Neural progenitor cell (in vitro differentiated cells): ENCODE measurements around the gene PPP1R14B. TPM values are rescaled to one million over a fixed set of nuclear protein-coding genes. Genes with fewer than 3 reads are reported as not detected.

ENCODE experiments used
- DNase-seq: peaks from one replicate; pipeline ENCODE4 v3.0.0-alpha.2; 2016; ENCODE audit warnings: low spot score
- H2AFZ ChIP-seq: fragments of 200-600 bp; sonication (generic); replicated peaks from 2 replicates; pipeline ENCODE4 v1.6.1; 2016; ENCODE audit warnings: antibody characterized with exemption
- H3F3A ChIP-seq: fragments of 200-600 bp; sonication (generic); 2 replicates; pipeline ENCODE4 v1.6.1; 2016; ENCODE audit warnings: antibody characterized with exemption, low read depth
- H3K27ac ChIP-seq: fragments of 200-600 bp; sonication (generic); 2 replicates; pipeline ENCODE4 v1.5.1; 2016; ENCODE audit warnings: mild to moderate bottlenecking
- H3K27me3 ChIP-seq: fragments of 200-600 bp; sonication (generic); 2 replicates; pipeline ENCODE4 v1.6.1; 2016; ENCODE audit warnings: mild to moderate bottlenecking, moderate library complexity
- H3K36me3 ChIP-seq: fragments of 200-600 bp; sonication (generic); 2 replicates; pipeline ENCODE4 v1.5.1; 2016
- H3K4me1 ChIP-seq: fragments of 200-600 bp; sonication (generic); 2 replicates; pipeline ENCODE4 v1.6.1; 2016; ENCODE audit warnings: mixed run types
- H3K4me2 ChIP-seq: fragments of 200-600 bp; sonication (generic); 2 replicates; pipeline ENCODE4 v1.6.1; 2016
- H3K4me3 ChIP-seq: fragments of 200-600 bp; sonication (generic); 2 replicates; pipeline ENCODE4 v1.5.1; 2016
- H3K79me2 ChIP-seq: fragments of 200-600 bp; sonication (generic); 2 replicates; pipeline ENCODE4 v1.6.1; 2016; ENCODE audit warnings: low read depth
- H3K9ac ChIP-seq: fragments of 200-600 bp; sonication (generic); 2 replicates; pipeline ENCODE4 v1.6.1; 2016
- H3K9me3 ChIP-seq: fragments of 200-600 bp; sonication (generic); 2 replicates; pipeline ENCODE4 v1.5.1; 2016; ENCODE audit warnings: low read depth
- H4K20me1 ChIP-seq: fragments of 200-600 bp; sonication (generic); 2 replicates; pipeline ENCODE4 v1.6.1; 2016; ENCODE audit warnings: low read depth
- H3K27ac Mint-ChIP-seq: 3 replicates; pipeline ENCODE4 v1.8.0; 2021; ENCODE audit warnings: mixed read lengths
- H3K27me3 Mint-ChIP-seq: 2 replicates; pipeline ENCODE4 v1.8.0; 2022; ENCODE audit warnings: low read depth, mild to moderate bottlenecking, inconsistent platforms, moderate library complexity, mixed read lengths; ENCODE audit not compliant: insufficient read depth
- H3K36me3 Mint-ChIP-seq: 3 replicates; pipeline ENCODE4 v1.8.0; 2021; ENCODE audit warnings: mixed read lengths
- H3K4me1 Mint-ChIP-seq: 3 replicates; pipeline ENCODE4 v1.8.0; 2021; ENCODE audit warnings: mixed read lengths
- H3K4me3 Mint-ChIP-seq: 3 replicates; pipeline ENCODE4 v1.8.0; 2021; ENCODE audit warnings: mild to moderate bottlenecking, moderate library complexity, mixed read lengths
- H3K9me3 Mint-ChIP-seq: 3 replicates; pipeline ENCODE4 v1.8.0; 2020; ENCODE audit warnings: mixed read lengths
- CTCF ChIP-seq: fragments of 200-600 bp; sonication (generic); IDR thresholded peaks from 2 replicates; pipeline ENCODE4 v1.5.1; 2017; ENCODE audit warnings: antibody characterized with exemption, mild to moderate bottlenecking
- EZH2 ChIP-seq: fragments of 200-600 bp; sonication (generic); IDR thresholded peaks from 2 replicates; pipeline ENCODE4 v1.6.1; 2017; ENCODE audit warnings: antibody characterized with exemption, mild to moderate bottlenecking, moderate library complexity
- EZH2phosphoT487 ChIP-seq: fragments of 200-600 bp; sonication (generic); IDR thresholded peaks from 2 replicates; pipeline ENCODE4 v1.6.1; 2017; ENCODE audit warnings: antibody characterized with exemption
- total RNA-seq: library from RNA; depleted of rRNA; stranded (reverse); fragments of >200 nt; gene quantifications from 2 replicates; pipeline ENCODE4 v1.2.3, GENCODE V29; 2015; ENCODE audit warnings: low replicate concordance

Gene PPP1R14B
- total RNA-seq, 1 donor from 2014 or later, result 107 TPM

GRCh38 chr11:64253043-64253442 is 6.3 kb upstream of the PPP1R14B start:
- peaks cover 25% of the 10 kb centered on the region for H4K20me1 ChIP-seq
- peaks cover 38% of the 10 kb centered on the region for H3F3A ChIP-seq
- TF ChIP-seq CTCF (no peak), EZH2phosphoT487 (no peak), EZH2 (no peak)
- peak overlapping the region; percentile 89 for H3K4me2 ChIP-seq
- peaks cover 38% of the 10 kb centered on the region for H3K4me1 Mint-ChIP-seq
- no peaks in the 10 kb centered on the region for H3K9me3 Mint-ChIP-seq
- DNase-seq, result no peak
- peaks cover 32% of the 10 kb centered on the region for H3K4me1 ChIP-seq
- H3K27me3 Mint-ChIP-seq, result peaks cover 15% of the 10 kb centered on the region
- H3K27ac Mint-ChIP-seq, result no peak overlapping the region
- peak overlapping the region; percentile 95 for H3K4me3 Mint-ChIP-seq
- peaks cover 3% of the 10 kb centered on the region for H3K27me3 ChIP-seq
- peak overlapping the region; percentile 80 for H3K4me3 ChIP-seq
- no peak overlapping the region for H2AFZ ChIP-seq
- H3K9ac ChIP-seq, result no peak overlapping the region
- peaks cover 6% of the 10 kb centered on the region for H3K36me3 Mint-ChIP-seq
- H3K36me3 ChIP-seq, result no peaks in the 10 kb centered on the region
- no peak overlapping the region for H3K27ac ChIP-seq
- no peaks in the 10 kb centered on the region for H3K9me3 ChIP-seq
- H3K79me2 ChIP-seq, result peaks cover 11% of the 10 kb centered on the region

- Histone ChIP-seq H3K4me2 (peak overlapping the region; percentile 89), H4K20me1 (peaks cover 25% of the 10 kb centered on the region), H3K27ac (no peak overlapping the region), H3K9me3 (no peaks in the 10 kb centered on the region), H3K4me3 (peak overlapping the region; percentile 80), H2AFZ (no peak overlapping the region), H3K36me3 (no peaks in the 10 kb centered on the region), H3K27me3 (peaks cover 6% of the 10 kb centered on the region), H3F3A (peaks cover 44% of the 10 kb centered on the region), H3K79me2 (peaks cover 11% of the 10 kb centered on the region), H3K9ac (peak overlapping the region; percentile 36), H3K4me1 (peaks cover 38% of the 10 kb centered on the region)
- Mint-ChIP-seq H3K27ac (no peak overlapping the region), H3K36me3 (peaks cover 4% of the 10 kb centered on the region), H3K27me3 (peaks cover 17% of the 10 kb centered on the region), H3K4me3 (peak overlapping the region; percentile 95), H3K9me3 (no peaks in the 10 kb centered on the region), H3K4me1 (peaks cover 42% of the 10 kb centered on the region)
- TF ChIP-seq EZH2phosphoT487 (no peak), CTCF (peak; percentile 56)
- DNase-seq, result peak; percentile 52
Measured at GRCh38 chr11:64252003-64252872, 5.5 kb upstream of the PPP1R14B start.

GRCh38 chr11:64251753-64252002 is 4.9 kb upstream of the PPP1R14B start:
- peak overlapping the region; percentile 87 for H2AFZ ChIP-seq

More at GRCh38 chr11:64251753-64252002, 4.9 kb upstream of the PPP1R14B start:
- peaks cover 49% of the 10 kb centered on the region for H3F3A ChIP-seq
- H3K27ac Mint-ChIP-seq, result no peak overlapping the region
- no peaks in the 10 kb centered on the region for H3K9me3 Mint-ChIP-seq
- DNase-seq, result no peak
- H3K27me3 Mint-ChIP-seq, result peaks cover 17% of the 10 kb centered on the region
- no peaks in the 10 kb centered on the region for H3K9me3 ChIP-seq
- TF ChIP-seq EZH2 (no peak), CTCF (no peak), EZH2phosphoT487 (no peak)
- H3K4me1 Mint-ChIP-seq, result peaks cover 45% of the 10 kb centered on the region
- peak overlapping the region; percentile 80 for H3K4me3 ChIP-seq
- peaks cover 11% of the 10 kb centered on the region for H3K79me2 ChIP-seq
- H3K4me2 ChIP-seq, result peak overlapping the region; percentile 89
- H3K27me3 ChIP-seq, result peaks cover 6% of the 10 kb centered on the region
- H3K9ac ChIP-seq, result peak overlapping the region; percentile 36
- H3K4me3 Mint-ChIP-seq, result peak overlapping the region; percentile 95
- H3K36me3 ChIP-seq, result no peaks in the 10 kb centered on the region
- peaks cover 38% of the 10 kb centered on the region for H3K4me1 ChIP-seq
- H3K27ac ChIP-seq, result no peak overlapping the region
- H3K36me3 Mint-ChIP-seq, result peaks cover 4% of the 10 kb centered on the region
- H4K20me1 ChIP-seq, result peaks cover 25% of the 10 kb centered on the region
